ENCODE results near the gene PLAC8.
"Not testable (repeated sequence)": the region's sequence is repeated elsewhere in the genome, so short reads cannot be mapped to it uniquely, and the experiment has no call there.

PLAC8 gene

DNA sequence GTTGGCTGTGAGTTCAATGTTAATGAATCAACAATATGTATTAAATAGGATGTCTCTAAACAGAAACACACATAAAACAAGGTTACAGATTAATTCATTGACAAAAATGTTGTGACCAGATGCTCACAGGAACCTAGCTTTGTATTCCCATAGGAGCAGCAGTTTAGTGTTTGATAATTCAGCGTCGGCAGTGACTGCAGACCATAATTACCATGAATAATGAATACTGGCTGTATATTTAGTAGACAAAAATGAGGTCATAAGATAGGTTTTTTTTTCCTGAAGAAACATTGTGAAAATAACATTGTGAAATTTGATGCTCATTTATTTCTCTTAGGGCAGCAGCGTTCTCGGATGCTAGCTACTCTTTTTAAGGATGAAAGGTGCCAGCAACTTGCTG is 51.8 kb downstream of the PLAC8 start:
- no peak for DNase-seq

DNA sequence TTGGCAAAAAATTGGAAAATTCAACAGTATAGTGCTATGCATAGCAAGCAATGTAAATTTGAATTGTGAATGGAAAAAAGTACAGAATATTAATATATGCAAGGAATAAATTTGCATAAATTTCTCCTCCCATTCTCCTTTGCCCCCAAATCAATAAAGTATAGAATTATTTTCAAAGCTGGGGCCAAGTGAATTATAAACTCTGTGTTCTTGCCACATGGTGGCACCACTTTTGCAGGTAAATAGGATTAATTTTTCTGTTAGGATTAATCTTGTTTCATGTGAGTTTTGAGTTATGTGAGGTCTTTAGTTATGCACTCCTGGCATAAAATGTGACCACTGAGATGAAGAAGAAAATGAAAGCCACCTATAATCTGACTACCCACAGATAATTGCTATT is 59.6 kb downstream of the PLAC8 start:
- no peak for DNase-seq

DNA sequence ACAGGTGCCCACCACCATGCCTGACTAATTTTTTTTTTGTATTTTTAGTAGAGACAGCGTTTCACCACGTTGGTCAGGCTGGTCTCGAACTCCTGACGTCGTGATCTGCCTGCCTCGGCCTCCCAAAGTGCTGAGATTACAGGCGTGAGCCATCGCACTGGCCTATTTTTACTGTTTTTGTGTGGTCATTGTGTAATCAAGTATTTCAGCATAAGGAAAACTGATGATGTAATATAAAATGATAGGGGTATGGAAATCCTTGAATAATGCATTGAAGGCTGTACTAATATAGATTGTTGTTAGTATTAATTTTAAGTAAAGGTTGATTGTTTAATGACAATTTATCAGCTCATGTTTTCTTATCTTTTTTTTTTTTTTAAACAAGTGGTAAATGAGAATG is 65.7 kb downstream of the PLAC8 start:
- DNase-seq = not testable (repeated sequence)

DNA sequence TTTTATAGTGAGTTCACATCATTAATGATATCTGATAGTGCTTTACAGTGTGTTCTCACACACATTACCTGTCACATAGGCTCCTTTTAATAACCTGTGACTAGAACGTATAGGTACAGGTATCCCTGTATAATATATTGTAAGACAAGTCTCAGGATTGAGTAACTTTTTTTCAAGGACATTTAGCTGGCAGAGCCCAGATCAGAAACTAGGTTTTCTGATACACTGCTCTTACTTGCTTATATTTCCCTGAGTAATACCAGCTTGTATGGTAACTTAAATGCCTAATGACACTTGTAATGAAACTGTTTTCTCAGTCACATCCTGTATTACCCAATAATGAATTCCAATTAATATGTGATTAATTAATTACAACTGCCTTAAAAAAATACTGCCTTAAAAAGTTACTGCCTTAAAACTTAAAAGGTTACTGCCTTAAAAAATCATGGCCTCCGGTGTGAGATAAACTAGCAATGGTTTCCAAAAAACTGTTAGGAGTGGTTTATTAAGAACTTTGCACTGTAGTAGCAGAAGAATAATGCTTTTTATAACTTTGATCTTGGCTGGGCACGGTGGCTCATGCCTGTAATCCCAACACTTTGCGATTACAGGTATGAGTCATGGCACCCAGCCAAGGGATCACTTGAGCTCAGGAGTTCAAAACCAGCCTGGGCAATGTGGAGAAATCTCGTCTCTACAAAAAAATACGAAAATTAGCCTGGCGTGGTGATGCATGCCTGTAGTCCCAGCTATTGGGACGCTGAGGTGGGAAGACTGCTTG is 67.6 kb downstream of the PLAC8 start:
- no peak for DNase-seq

DNA sequence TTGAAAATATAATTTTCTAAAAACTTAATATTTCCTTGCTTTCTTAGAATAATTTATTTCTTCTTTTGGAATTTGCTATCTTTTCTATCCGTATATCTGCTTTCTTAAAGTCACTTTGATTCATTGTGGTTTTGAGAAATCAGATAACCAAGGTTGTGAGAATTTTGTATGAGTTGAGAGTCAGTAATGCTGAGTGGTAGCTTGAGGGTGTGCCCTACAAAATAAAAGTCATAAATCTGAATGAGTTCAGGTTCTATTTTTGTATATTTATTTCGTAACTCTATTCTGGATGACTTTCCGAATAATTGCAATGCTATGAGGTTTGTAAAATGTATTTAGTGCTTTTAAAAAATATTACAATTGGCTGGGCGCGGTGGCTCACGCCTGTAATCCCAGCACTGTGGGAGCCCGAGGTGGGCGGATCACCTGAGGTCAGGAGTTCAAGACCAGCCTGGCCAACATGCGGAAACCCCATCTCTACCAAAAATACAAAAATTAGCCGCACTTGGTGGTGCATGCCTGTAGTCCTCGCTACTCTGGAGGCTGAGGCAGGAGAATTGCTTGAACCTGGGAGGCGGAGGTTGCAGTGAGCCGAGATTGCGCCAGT is 70.6 kb downstream of the PLAC8 start:
- no peak for DNase-seq

DNA sequence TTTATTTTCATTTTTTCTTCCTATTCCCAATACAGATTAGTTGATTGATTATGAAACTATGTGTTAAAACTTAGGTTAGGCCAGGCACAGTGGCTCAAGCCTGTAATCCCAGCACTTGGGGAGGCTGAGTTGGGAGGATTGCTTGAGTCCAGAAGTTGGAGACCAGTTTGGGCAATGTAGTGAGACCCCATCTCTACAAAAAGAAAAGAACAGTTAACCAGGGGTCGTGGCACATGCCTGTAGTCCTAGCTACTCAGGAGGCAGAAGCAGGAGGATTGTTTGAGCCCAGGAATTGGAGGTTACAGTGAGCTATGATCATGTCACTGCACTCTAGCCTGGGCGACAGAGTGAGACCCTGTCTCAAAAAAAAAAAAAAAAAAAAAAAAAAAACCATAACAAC is 71.4 kb downstream of the PLAC8 start:
- not testable (repeated sequence) for DNase-seq

DNA sequence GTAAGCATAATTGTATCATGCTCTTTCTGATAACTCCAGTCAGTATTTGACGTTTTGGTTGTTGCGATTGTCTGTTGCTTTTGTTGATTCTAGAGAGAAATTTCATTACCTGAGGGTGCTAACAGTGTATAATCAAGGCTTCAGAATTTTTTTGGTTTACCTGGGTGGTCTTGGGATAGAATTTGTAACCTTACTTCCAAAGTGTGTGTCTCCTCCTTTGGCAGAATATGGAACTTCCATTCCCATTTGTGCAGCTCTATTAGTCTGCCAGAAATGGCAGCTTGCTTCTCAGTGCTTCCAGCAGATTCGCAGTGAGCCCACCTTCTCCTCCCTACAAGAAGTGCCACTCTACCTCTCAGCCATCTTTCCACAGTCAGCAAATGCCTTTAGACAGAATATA is 74.3 kb downstream of the PLAC8 start:
- no peak for DNase-seq

Data from activated CD4-positive, alpha-beta T cell treated with anti-CD3 and anti-CD28 coated beads, Interleukin-2, amount 50 U/mL, for 48 hours (primary cell).